A549 (cell line): ENCODE measurements around the gene UCP3.

Experiments used
- CTCF ChIP-seq: fragments of >200 bp; sonication (Bioruptor Twin); formaldehyde crosslinking; IDR thresholded peaks from 3 replicates; pipeline ENCODE4 v1.5.1; 2016
- EP300 ChIP-seq, 2 experiments: fragments of >200 bp; sonication (Bioruptor Twin); formaldehyde crosslinking; IDR thresholded peaks; 2 replicates in 1 of 2; 3 replicates in 1 of 2; pipeline ENCODE4 v1.6.1; 2016 to 2017
- HDAC2 ChIP-seq: fragments of 200-600 bp; sonication (generic); IDR thresholded peaks from 2 replicates; pipeline ENCODE4 v1.6.1; 2016
- MAFK ChIP-seq: fragments of 450-650 bp; IDR thresholded peaks from 2 replicates; pipeline ENCODE4 v1.6.1; 2014; ENCODE audit not compliant: partially characterized antibody
- MAX ChIP-seq: IDR thresholded peaks from 2 replicates; pipeline ENCODE4 v1.6.1; 2012
- POLR2A ChIP-seq: IDR thresholded peaks from 2 replicates; pipeline ENCODE4 v1.6.1; 2012; ENCODE audit warnings: mild to moderate bottlenecking, low read length
- RAD21 ChIP-seq, 2 experiments: fragments of >200 bp in 1 of 2; sonication (Bioruptor Twin) in 1 of 2; formaldehyde crosslinking in 1 of 2; IDR thresholded peaks in 1 of 2; conservative IDR thresholded peaks in 1 of 2; 2 replicates in 1 of 2; 3 replicates in 1 of 2; pipeline ENCODE4 v1.6.1; 2012 to 2018; ENCODE audit warnings: inconsistent platforms in 1 of 2
- REST ChIP-seq: fragments of 200-600 bp; sonication (generic); IDR thresholded peaks from 2 replicates; pipeline ENCODE4 v1.6.1; 2016; ENCODE audit warnings: antibody characterized with exemption, mild to moderate bottlenecking, moderate library complexity
- SMC3 ChIP-seq: fragments of >200 bp; sonication (Bioruptor Twin); formaldehyde crosslinking; IDR thresholded peaks from 3 replicates; pipeline ENCODE4 v1.6.1; 2018; ENCODE audit warnings: inconsistent platforms

GRCh38 chr11:74000307-74001133 lies 8.4 kb downstream of the UCP3 start:
- TF ChIP-seq CTCF (no peak), SMC3 (no peak), EP300 (IDR thresholded peaks at IDR 0.05) (no peak), MAX (no peak), MAFK (no peak), REST (no peak), RAD21 (conservative IDR thresholded peaks at IDR 0.05 in 1 of 2, IDR thresholded peaks at IDR 0.05 in 1 of 2) (no peak), POLR2A (no peak), HDAC2 (no peak)
